ENCODE results near the gene CBLL2. TPM values are rescaled to one million over a fixed set of nuclear protein-coding genes. Genes with fewer than 3 reads are reported as not detected.

CBLL2 gene, protein sequence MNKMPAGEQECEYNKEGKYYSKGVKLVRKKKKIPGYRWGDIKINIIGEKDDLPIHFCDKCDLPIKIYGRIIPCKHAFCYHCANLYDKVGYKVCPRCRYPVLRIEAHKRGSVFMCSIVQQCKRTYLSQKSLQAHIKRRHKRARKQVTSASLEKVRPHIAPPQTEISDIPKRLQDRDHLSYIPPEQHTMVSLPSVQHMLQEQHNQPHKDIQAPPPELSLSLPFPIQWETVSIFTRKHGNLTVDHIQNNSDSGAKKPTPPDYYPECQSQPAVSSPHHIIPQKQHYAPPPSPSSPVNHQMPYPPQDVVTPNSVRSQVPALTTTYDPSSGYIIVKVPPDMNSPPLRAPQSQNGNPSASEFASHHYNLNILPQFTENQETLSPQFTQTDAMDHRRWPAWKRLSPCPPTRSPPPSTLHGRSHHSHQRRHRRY
- not detected in 2 replicates for total RNA-seq
- not detected for total RNA-seq (2013)
- polyA plus RNA-seq: not detected in 2 replicates
- 0.14 TPM in 1 of 2 replicates, not detected in the other for polyA minus RNA-seq

DNA sequence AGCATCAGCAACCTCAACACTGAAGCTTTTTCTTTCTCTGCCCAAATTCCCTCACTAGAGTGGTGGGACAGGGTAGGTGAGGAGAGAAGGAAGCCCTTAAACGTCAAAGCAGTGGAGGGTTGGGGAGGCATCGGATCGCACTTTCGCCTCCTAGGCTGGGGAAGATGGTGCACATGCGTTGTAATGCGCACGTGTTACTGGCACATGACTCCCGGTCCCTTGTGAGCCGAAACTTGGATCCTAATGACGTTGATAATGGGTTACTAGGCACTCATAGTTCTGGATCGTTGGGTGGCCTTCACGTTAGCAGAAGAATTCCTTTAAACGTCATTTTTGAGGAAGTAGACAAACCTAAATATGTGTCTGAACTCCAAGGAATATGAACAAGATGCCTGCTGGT, at the start of gene CBLL2:
TSS of gene CBLL2 (plus strand) at position 301 of the 400 bp plus-strand sequence. CDS start at position 380, 79 bp downstream.
- H3K36me3 ChIP-seq (replicated peaks in 1 of 2; ENCODE audit: control extremely low read depth in 1 of 2, control insufficient read depth in 1 of 2, extremely low read depth in 1 of 2, insufficient read depth in 2 of 2, low read length in 1 of 2): no peaks in the 10 kb centered on the region
- no peak within 1 kb of the TSS for H3K4me2 ChIP-seq (replicated peaks; ENCODE audit: low read depth, low read length, poor library complexity, severe bottlenecking)
- intact Hi-C loops (cut with micrococcal nuclease): no loop called here
- no peaks in the 10 kb centered on the region for H4K20me1 ChIP-seq (ENCODE audit: control insufficient read depth, insufficient read depth, low read length, poor library complexity, severe bottlenecking)
- Mint-ChIP-seq H3K27me3 (no peaks in the 10 kb centered on the region), H3K4me1 (no peaks in the 10 kb centered on the region), H3K4me3 (no peak within 1 kb of the TSS), H3K27ac (no peak within 1 kb of the TSS), H3K9me3 (ENCODE audit: insufficient read depth) (no peaks in the 10 kb centered on the region)
- H2AFZ ChIP-seq (ENCODE audit: insufficient read depth, low read depth, low read length, poor library complexity, severe bottlenecking): no peak within 1 kb of the TSS
- ChIA-PET POLR2A (no interaction called here), CTCF (interaction anchor here (0.6 kb wide), 1 partner anchor 330 kb away, joined by 4 read pairs; no protein-coding TSS in a partner anchor)
- no peaks in the 10 kb centered on the region for H3K27me3 ChIP-seq (replicated peaks in 1 of 4; ENCODE audit: control extremely low read depth in 1 of 4, control insufficient read depth in 3 of 4, insufficient read depth in 4 of 4, low read length in 3 of 4)
- WGBS (ENCODE audit: insufficient coverage): 100% methylated on average over 6 of the region's 13 CpGs
- no peaks in the 10 kb centered on the region for H3K79me2 ChIP-seq (ENCODE audit: control insufficient read depth, insufficient read depth, low read length)
- no peak for TF ChIP-seq EZH2 (IDR thresholded peaks at IDR 0.05; ENCODE audit: borderline replicate concordance, insufficient read depth, low read depth, low read length, poor library complexity, severe bottlenecking)
- TF ChIP-seq, protein P1, sequence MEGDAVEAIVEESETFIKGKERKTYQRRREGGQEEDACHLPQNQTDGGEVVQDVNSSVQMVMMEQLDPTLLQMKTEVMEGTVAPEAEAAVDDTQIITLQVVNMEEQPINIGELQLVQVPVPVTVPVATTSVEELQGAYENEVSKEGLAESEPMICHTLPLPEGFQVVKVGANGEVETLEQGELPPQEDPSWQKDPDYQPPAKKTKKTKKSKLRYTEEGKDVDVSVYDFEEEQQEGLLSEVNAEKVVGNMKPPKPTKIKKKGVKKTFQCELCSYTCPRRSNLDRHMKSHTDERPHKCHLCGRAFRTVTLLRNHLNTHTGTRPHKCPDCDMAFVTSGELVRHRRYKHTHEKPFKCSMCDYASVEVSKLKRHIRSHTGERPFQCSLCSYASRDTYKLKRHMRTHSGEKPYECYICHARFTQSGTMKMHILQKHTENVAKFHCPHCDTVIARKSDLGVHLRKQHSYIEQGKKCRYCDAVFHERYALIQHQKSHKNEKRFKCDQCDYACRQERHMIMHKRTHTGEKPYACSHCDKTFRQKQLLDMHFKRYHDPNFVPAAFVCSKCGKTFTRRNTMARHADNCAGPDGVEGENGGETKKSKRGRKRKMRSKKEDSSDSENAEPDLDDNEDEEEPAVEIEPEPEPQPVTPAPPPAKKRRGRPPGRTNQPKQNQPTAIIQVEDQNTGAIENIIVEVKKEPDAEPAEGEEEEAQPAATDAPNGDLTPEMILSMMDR (IDR thresholded peaks at IDR 0.05): no peak
- H3K9ac ChIP-seq (ENCODE audit: low read length): no peak within 1 kb of the TSS
- H3K27ac ChIP-seq (ENCODE audit: low read length in 2 of 2): no peak within 1 kb of the TSS
- DNase-seq: no peak
- no peak within 1 kb of the TSS for H3K4me3 ChIP-seq (ENCODE audit: control extremely low read depth in 1 of 5, extremely low read depth in 1 of 5, insufficient read depth in 1 of 5, low read depth in 2 of 5, low read length in 4 of 5)
- H3K4me1 ChIP-seq (ENCODE audit: control insufficient read depth in 2 of 2, insufficient read depth in 2 of 2, low read length in 2 of 2): no peaks in the 10 kb centered on the region
- ATAC-seq (ENCODE audit: low read depth): no peak
- no peaks in the 10 kb centered on the region for H3K9me3 ChIP-seq (ENCODE audit: control extremely low read depth in 1 of 3, control insufficient read depth in 2 of 3, insufficient read depth in 1 of 3, low read length in 2 of 3)

DNA sequence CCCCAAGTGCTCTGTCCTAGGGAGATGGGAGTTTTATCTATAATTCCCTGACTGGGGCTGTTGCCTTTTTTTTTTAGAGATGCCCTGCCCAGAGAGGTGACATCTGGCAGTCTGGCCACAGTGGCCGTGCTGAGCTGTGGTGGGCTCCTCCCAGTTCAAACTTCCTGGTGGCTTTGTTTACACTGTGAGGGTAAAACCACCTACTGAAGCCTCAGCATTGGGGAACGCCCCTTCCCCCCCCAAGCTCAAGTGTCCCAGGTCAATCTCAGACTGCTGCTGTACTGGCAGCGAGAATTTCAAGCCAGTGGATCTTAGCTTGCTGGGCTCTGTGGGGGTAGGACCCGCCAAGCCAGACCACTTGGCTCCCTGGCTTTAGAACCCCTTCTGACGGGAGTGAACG, 38.3 kb upstream of the CBLL2 start:
- H4K20me1 ChIP-seq (ENCODE audit: control insufficient read depth, insufficient read depth, low read length, poor library complexity, severe bottlenecking): no peaks in the 10 kb centered on the region
- H3K4me3 ChIP-seq (ENCODE audit: control extremely low read depth in 1 of 5, extremely low read depth in 1 of 5, insufficient read depth in 1 of 5, low read depth in 2 of 5, low read length in 4 of 5): no peak overlapping the region
- no peaks in the 10 kb centered on the region for H3K9me3 ChIP-seq (ENCODE audit: control extremely low read depth in 1 of 3, control insufficient read depth in 2 of 3, insufficient read depth in 1 of 3, low read length in 2 of 3)
- no CpG with 5 or more reads among the region's 6 CpGs for WGBS (ENCODE audit: insufficient coverage)
- H3K36me3 ChIP-seq (replicated peaks in 1 of 2; ENCODE audit: control extremely low read depth in 1 of 2, control insufficient read depth in 1 of 2, extremely low read depth in 1 of 2, insufficient read depth in 2 of 2, low read length in 1 of 2): no peaks in the 10 kb centered on the region
- Mint-ChIP-seq H3K4me3 (no peak overlapping the region), H3K9me3 (ENCODE audit: insufficient read depth) (no peaks in the 10 kb centered on the region), H3K27me3 (no peaks in the 10 kb centered on the region), H3K27ac (no peak overlapping the region), H3K4me1 (no peaks in the 10 kb centered on the region)
- TF ChIP-seq EZH2 (IDR thresholded peaks at IDR 0.05; ENCODE audit: borderline replicate concordance, insufficient read depth, low read depth, low read length, poor library complexity, severe bottlenecking): no peak
- TF ChIP-seq, protein P1 (IDR thresholded peaks at IDR 0.05): no peak
- no peak overlapping the region for H3K9ac ChIP-seq (ENCODE audit: low read length)
- intact Hi-C loops (cut with micrococcal nuclease): no loop called here
- ChIA-PET POLR2A (no interaction called here), CTCF (interaction anchor here (0.7 kb wide), 1 partner anchor 46 kb away, joined by 3 read pairs; no protein-coding TSS in a partner anchor)
- H2AFZ ChIP-seq (ENCODE audit: insufficient read depth, low read depth, low read length, poor library complexity, severe bottlenecking): no peak overlapping the region
- DNase-seq (no peak), ATAC-seq (ENCODE audit: low read depth) (no peak)
- no peaks in the 10 kb centered on the region for H3K4me1 ChIP-seq (ENCODE audit: control insufficient read depth in 2 of 2, insufficient read depth in 2 of 2, low read length in 2 of 2)
- H3K27me3 ChIP-seq (replicated peaks in 1 of 4; ENCODE audit: control extremely low read depth in 1 of 4, control insufficient read depth in 3 of 4, insufficient read depth in 4 of 4, low read length in 3 of 4): no peaks in the 10 kb centered on the region
- no peak overlapping the region for H3K27ac ChIP-seq (ENCODE audit: low read length in 2 of 2)
- H3K79me2 ChIP-seq (ENCODE audit: control insufficient read depth, insufficient read depth, low read length): no peaks in the 10 kb centered on the region
- H3K4me2 ChIP-seq (replicated peaks; ENCODE audit: low read depth, low read length, poor library complexity, severe bottlenecking): no peak overlapping the region

Measured in B cell (primary cell).